ENCODE data around the gene PDSS1.
"Not testable (repeated sequence)": the region's sequence is repeated elsewhere in the genome, so short reads cannot be mapped to it uniquely, and the experiment has no call there.

The PDSS1 gene

GRCh38 chr10:26780793-26781601 lies 83.5 kb downstream of the PDSS1 start:
- TF ChIP-seq CTCF (IDR thresholded peaks at IDR 0.05; ENCODE audit: insufficient read depth, missing control alignments) = no peak
- no peak for FAIRE-seq
- no peak for DNase-seq (ENCODE audit: insufficient read length, low spot score)

- TF ChIP-seq CTCF (IDR thresholded peaks at IDR 0.05; ENCODE audit: insufficient read depth, missing control alignments) = no peak
- DNase-seq (ENCODE audit: insufficient read length, low spot score) = no peak
- FAIRE-seq = no peak
These were observed 84.3 kb downstream of the PDSS1 start for GRCh38 chr10:26781797-26782196.

GRCh38 chr10:26787362-26787761 lies 89.9 kb downstream of the PDSS1 start:
- TF ChIP-seq CTCF (IDR thresholded peaks at IDR 0.05; ENCODE audit: insufficient read depth, missing control alignments) = no peak
- no peak for FAIRE-seq
- no peak for DNase-seq (ENCODE audit: insufficient read length, low spot score)

- not testable (repeated sequence) for FAIRE-seq; DNase-seq (ENCODE audit: insufficient read length, low spot score)
These were observed 92.3 kb downstream of the PDSS1 start for GRCh38 chr10:26789779-26790178.

- TF ChIP-seq CTCF (IDR thresholded peaks at IDR 0.05; ENCODE audit: insufficient read depth, missing control alignments) = no peak
- DNase-seq (ENCODE audit: insufficient read length, low spot score) = no peak
- FAIRE-seq = no peak
These were observed 92.9 kb downstream of the PDSS1 start for GRCh38 chr10:26790221-26790995.

- FAIRE-seq (peak; percentile 21), DNase-seq (ENCODE audit: insufficient read length, low spot score) (no peak)
- no peak for TF ChIP-seq CTCF (IDR thresholded peaks at IDR 0.05; ENCODE audit: insufficient read depth, missing control alignments)
These were observed 95.4 kb downstream of the PDSS1 start for GRCh38 chr10:26792758-26793495.
